ENCODE data around the gene MRTFA. TPM values are rescaled to one million over a fixed set of nuclear protein-coding genes. Genes with fewer than 3 reads are reported as not detected.

MRTFA gene
- polyA plus RNA-seq, 5 donors: 15.6 to 29.7 (median 21.0) TPM

DNA sequence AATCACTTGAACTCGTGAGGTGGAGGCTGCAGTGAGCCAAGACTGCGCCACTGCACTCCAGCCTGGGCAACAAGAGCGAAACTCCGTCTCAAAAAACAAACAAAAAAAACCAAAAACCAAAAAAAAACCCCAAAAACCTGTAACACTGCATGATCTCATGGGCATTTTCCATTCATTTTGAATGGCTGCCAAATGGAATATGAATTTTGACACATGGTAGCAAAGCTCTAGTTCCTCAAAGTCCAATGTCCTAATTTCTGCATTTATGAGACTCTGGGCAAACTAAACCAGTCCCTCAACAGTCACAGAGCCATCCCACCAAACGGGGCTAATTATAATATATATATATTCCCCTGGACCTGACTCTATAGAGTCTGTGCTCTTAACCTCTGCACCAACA, 204.4 kb downstream of the MRTFA start:
- no peak for DNase-seq

DNA sequence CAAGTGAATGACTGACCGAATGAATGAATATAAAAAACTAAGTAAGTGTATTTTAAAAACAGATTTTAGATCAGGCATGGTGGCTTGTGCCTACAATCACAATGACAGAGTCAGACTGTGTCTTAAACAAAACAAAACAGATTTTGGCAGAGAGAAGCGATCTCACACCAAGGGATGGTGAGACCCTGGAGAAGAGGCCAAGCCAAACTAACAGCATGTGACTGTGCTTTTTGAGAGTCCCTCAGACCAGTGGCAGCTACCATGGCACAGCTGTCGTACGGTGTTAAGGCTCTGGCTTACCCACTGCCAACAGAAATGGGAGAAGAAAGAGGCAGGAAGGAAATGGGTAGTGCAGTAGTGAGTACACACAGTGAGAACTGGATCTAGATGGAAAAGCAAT, 205.5 kb downstream of the MRTFA start:
- DNase-seq: no peak

DNA sequence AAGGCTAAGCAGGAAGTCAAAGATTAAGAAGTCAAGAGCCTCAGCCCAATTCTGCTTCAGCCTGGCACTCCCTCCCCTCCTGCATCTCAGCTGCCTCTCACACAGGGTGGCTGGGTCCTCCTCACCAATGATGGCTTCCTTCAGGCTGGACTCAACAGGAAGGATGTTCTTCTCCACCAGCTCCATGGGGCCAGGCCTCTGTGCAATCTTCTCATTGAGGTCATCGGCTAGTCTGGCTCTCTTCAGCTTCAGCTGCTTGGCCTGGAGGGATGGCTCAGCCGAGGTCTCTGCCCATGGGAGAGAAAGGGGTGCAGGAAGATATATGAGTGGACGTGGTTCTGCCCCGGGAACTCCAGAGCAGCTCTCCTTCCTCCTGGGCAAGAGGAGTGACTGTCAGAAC, 207.0 kb downstream of the MRTFA start:
- no peak for DNase-seq

DNA sequence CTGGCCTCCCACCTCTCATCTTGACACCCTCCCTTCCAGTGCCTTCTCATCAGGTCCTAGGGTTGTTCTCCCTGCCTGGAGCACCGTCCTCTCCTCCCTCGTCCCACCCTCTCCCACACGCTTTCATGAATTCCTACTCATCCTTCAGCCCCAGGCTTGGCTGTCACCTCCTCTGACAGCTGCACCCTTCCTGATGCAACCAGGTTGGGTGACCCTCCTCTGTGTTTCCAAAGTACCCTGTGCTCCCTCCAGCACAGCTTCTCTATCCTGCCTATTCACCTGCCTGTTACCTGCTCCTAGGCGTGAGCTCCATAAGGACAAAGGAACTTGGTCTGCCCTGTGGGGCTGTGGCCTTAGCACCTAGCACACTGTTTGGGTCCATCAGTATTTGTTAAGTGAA, 207.7 kb downstream of the MRTFA start:
- DNase-seq: no peak

DNA sequence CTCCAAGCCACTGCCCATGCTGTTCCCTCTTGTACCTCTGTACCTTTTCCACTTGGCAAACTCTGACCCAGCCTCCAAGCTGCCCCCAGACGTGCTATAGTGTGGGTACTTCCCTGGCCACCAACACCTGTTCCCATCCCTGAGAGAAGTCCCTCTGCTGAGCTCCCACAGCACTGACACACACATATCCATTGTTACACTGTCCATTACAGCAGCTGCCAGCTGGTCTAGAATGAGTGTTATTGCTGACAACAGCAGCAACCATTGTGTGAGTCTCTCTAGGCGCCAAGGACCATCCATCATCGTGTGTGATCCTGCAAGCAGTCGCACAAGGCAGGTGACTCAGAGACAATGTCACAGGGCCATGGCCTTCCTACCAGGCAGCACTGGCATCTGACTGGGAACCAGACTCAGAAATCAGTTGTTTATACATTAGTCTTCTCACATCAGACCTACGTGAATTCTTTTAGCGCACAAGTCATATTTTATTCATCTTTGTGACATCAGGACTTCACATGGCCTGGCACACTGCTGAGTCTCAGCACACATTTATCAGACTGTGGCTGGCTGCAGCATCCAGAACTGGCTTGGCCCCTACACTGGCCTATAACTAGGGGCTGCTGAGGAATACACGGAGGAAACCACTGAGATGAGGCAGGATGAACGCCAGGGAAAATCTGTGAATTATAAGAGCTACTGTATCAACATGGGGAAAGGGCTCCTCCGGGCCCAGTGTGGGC, 209.8 kb downstream of the MRTFA start:
- DNase-seq: no peak

DNA sequence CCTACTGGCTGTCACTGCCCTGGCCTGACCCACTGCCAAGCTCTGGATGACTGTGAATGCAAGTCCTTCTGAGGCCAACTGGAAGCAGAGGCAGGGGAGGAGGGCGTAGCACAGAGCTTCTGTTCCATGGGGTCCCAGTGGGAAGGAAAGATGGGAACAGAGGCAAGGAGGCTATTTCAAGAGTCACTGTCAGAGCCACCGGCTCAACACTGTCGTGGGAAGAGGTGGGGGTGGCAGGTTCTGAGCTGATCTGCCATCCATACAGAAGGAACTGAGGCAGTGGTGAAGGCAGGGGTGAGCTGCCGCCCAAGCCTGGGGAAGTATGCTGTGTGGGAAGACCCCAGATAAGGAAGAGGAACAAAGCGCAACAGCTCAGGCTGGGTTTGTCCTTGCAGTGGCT, 211.4 kb downstream of the MRTFA start:
- no peak for DNase-seq

DNA sequence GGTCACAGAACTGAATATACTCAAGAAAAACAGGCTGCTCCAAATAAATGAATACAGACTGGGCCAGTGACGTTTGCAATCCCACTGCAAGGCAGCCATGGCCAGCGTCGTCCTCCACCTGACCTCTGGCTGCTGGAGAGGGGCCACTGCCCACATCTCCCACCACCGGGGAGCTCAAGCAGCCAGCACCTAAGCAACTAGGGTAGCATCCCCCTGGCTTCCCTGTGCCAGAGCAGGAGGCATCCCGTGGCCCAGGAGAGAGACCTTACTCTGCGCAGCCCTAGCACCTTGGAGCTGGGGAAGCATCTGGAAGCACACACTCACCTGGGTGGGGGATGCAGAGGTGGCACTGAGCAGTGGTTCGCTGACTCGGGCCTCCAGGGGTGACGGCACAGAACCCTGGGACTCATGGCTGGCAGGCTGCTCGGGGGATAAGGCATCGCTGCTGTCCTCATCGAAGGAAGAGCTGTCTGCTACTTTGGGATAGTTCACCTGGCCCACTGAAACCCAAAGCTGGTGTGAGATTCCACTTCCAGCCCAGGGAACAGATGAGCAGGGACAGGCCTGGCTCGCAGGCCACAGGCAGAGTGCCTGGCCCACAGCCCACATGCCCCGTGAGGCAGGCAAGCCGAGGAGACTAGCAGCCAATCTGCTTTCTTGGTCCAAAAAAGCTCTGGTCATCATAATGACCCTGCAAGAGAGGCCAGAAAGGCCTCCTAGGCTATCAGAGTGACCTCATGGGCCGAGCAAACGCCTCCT, 212.5 kb downstream of the MRTFA start:
- no peak for DNase-seq

DNA sequence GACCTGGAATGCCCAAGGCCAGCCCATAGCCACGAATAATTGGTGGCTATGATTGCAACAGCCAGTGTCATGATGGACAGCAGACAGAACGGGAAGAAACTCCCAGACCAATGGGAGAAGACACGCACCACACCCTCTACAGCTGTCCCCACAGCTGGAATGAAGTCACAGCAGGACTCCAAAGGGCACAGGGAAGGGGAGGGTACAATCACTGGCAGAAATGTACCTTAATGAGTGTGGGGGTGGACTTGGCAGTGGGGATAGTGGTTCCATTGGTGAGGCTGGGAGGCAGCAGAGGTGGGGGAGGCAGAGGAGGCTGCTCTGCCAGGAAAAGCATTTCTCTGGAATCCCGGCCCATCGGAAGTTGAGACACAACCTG, 213.2 kb downstream of the MRTFA start:
- DNase-seq: no peak

DNA sequence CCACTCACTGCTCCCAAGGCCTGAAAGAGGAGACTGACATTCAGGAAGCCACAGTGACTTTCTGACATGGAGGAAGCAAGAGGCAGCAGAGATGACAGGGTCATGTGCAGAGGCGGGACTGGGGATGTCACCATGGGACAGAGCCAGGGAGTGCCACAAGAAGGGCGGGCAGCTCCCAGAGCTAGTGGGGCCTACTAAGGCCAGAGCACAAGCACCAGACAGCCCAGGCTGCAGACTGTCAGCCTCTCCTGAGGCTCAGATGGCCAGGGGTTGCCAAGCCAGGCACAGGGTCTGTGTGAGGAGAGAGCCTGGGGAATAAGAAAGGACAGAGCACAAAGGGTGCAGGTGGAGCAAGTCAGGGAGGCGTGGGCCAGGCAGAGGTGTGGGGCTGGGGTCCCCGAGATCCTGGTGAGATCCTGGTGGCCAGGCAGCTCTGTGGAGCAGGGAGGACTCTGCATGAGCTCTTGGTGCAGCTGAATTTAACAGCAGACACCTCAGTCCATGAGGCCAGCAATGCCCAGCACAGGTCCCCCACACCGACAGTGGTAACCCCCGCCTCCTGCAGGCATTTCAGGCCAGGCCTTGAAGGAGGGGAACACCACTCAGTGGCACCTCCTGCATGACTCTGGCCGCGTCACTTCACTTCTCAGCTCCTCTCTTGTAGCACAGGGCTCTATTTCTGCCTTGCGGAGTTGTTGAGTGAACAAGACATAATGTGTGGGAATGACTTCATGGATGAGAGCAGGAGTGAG, 213.8 kb downstream of the MRTFA start:
- DNase-seq: no peak

DNA sequence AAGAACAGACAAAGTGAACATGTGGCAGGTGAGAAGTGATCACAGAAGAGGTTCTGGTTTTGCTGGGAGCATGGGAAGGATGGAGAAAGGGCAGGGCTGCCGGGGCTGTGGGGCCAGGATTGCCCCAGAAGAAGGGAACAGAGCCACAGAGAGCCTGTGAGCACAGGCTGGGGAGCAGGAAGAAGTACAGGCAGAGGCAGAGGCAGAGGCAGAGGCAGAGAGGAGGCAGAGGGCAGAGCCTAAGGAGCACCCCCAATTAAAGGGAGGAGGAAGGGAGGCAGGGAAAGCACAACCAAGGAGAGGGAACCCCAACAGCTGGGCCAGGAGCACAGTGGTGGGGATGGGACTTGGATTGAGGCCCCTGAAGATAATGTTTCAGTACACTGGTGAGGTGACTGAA, 214.6 kb downstream of the MRTFA start:
- DNase-seq: no peak

DNA sequence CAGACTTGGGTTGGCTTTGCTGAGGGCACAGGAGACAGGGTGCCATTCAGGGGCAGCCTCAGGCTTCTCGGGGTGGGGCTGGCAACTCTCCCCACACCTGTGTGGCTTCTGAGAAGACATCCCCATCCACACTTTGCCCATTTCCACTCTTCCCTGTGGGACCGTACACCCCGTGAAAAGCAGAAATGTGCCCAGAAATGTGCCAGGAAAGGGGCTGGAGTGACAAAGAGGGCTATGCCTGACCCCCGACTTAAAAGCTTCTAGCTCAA, 215.5 kb downstream of the MRTFA start:
- DNase-seq: no peak

DNA sequence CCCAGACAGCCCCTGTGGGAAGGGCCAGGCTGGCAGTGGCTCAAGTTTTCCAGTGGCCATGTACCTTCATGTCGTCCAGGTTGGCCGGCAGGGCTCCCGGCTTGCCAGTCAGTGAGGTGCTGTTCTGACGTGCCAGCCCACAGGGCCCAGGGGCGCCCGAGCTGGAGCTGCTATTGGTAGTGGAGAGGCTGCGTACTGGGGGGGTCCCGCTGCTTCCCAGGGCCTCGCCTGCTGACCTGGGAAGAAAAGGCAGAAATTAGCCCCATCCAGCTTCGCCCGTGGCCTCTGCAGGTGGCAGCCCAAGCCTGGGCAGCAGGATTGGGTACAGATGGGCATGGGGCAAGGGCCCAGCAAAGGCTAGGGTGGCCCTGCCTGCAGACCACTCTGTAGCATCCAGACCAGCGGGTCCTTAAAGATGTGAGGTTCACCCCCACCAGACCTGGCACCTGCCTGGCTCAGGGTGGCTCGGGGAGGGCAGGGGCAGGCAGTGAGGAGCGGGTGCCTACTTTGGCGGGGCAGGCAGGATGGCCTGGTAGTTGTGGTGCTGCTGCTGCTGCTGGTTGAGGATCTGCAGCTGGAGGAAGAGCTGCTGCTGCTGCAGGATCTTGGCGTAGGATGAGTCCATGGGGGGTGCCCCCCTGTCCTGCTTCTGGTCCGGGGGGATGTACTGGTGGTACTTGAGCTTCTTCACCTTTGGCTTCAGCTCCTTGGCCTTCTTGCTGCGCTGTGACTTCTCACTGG, 216.0 kb downstream of the MRTFA start:
- no peak for DNase-seq

DNA sequence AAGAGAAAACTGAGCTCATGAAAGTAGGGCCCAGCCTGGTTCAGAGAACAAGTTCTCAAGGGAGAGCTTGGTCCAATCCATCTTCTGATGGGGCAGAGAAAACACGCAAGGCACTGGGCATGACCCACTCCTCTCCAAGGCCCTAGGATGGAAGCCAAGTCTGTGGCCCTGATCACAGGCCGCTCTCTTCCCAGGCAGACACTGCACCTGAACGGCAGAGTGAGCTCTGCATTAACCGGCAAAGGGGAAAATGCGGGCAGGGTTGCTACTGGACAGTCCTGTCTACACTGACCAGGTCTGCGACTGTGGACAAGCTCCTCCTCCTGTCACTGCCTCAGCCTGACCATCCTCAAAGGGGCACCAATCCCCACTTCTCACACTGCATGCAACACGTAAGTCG, 216.8 kb downstream of the MRTFA start:
- DNase-seq: no peak

DNA sequence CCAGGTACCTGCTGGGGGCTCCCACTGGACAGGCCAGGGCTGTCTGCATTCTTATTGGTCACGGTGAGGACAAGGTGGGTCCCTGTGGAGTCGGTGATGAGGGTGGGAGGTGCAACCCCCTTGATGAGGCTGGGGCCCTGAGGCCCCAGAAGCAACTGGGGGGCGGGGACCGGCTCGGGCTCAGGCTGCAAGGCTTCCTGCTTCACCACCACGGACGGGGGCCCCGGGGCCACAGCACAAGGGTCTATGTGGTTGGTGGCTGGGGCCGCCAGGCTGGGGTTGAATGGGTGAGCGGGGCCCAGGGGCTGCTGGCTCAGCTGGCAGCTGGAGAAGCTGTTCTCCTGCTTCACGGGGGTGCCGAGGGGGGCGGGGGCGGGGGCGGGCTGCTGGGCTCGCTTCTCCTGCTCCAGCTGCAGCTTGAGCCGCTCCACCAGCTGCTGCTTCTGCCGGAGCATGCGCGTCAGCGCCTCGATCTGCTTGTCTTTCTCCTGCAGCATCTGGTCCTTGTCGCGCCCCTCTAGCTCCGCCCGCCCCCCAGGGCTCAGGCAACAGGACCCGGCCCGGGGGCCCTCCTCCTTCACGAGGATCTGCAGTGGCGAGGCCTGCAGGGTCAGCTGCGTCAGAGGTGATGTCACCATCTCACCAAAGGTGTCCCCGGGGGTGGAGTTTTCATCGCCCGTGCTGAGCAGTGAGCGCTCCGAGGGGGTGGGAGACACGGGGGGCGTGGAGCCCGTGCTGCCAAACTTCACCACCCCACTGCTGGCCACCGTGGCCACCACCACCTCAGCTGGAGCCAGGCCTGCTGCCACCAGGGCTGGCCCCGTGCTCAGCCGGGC, 217.9 kb downstream of the MRTFA start:
- DNase-seq: peak; percentile 55 to 59

DNA sequence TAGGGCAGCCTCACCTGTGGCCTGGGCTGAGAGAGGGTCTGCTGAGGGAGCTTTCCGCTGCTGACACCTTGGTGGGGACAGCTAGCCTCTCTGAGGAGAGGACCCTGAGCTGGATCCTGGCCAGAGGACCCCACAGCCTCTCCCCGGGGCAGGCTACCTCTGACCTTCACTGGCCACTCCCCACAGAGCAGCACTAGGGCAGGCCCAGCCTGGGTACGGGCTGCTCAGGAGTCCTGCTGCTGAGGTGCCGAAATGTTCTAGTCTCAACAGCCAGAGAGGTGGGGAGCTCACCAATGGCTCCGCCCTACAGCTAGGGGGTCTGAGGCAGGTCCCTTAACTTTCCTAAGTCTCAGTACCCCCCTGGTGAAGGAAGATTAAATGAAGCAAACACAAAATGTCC, 218.6 kb downstream of the MRTFA start:
- DNase-seq: no peak

DNA sequence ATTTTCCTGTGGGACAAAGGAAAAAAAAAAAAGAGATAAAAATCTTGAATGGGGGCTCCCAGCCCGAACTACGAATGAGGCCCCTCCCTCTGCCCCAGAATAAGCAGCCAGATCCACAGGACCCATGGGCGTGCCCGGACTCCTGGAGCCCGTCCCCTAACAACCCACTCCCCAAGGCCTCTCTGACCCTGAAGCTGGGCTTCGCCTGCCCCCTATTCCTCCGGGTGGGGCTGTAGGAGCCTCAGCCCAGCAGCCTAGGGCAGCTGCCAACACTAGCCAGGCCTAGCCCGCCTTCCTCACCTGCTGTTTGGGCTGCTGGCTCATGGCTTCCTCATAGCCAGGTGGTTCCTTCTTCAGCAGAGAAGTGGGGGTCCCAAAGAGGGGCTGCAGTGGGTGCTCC, 219.5 kb downstream of the MRTFA start:
- DNase-seq: no peak

DNA sequence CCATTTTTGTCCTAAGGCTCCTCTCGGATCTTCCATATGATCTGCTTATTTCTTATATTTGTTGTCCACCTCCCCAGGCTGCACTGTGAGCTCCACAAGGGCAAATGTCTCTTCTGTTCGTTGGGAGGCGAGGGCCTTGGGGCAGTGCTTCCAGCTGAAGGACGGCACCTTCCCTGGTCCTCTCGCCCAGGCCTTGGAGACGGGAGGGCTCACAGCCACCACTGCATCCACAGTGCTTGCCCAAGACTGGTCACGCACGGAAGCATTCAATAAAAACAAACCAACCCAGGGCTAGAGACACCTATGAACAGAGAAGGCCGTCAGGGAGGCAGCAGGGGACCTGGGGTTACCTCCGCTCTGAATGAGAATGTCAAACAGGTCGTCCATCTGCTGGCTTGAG, 219.9 kb downstream of the MRTFA start:
- no peak for DNase-seq

DNA sequence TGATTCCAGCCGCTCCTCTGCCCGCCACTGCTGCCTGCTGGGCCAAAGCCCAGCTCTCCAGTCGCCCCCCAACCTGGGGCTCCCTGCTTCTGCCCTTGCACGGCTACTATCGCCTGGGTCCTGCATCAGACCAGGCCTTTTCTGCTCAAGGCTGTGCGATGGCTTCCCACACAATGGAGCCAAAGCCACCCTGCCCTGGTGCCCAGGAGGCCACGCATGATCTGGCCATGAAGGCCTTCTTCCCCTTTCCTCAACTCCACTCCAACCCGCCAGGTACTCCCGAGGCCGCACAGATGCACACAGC, 220.3 kb downstream of the MRTFA start:
- no peak for DNase-seq

DNA sequence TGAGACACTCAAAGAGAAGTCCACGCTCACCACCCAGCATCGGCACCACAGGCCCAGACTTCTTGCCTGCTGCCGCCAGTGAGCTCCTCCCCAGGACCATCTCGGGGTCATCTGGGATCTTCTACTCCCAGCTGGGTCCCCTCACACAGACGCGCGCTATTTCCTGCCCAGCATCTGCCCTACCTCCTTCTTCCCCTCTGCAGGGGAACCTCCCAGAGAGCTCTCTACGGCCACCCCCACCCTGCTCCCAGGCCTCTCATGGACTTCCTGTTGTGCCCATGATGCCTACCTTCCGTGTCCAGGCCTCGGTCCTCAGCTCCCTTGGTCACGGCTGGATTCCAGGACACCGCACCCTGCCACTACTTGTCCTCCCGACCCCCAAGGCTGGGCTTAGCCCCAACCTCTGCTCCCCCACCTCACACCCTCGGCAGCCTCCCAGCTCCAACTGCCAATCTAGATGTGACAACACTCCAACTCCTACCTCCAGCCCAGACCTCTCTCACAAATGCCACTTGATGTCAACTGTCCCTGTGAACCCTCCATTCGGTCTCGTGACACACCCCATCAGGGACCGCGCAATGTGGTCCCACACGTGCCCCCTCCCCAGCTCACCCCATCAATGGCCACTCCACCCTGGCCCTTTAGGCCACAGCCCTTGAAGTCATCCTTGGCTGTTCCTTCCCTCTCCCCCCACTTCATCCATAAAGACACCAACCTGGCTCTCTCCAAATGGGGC, 220.8 kb downstream of the MRTFA start:
- DNase-seq: no peak

DNA sequence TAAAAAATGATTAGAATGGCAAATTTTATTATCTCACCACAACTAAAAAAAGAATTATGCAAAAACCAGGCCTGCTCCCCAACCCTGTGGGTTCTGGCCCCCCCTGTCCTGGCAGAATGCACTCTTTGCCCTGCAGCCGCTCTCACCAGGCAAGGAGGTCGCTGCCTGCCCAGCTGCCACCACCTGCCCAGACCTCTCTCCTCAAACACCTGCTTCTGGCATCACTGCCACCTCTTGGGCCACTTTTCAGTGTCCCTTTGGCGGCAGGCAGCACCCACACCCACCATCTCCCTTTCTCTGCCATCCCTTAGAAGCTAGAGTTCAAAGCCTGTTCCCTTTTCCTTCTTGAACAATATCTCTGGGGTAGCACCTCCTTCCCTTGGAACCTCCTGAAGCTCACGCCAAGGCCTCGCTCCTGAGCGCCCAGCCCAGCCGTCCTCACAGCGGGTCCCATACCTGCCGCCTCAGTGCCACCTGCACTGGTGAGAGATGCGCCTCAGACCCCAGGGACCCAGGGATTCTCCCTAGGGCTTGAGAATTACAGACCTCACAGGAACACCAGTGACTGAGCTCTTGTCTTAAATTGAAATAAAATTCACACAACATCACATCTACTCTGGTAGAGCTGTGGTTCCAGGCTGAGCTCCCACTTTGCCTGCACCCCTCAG, 221.5 kb downstream of the MRTFA start:
- no peak for DNase-seq
